Caco-2 (cell line): ENCODE results near the gene OSBPL6. TPM values are rescaled to one million over a fixed set of nuclear protein-coding genes. Genes with fewer than 3 reads are reported as not detected.

Experiments
- BruUV-seq: library from RNA; stranded (reverse); fragments of 400-500 nt; replicated peaks from 2 replicates; lab custom pipeline; 2021; lab: Mats Ljungman, UMichigan
- CTCF ChIA-PET: fragments of 300-600 bp; sonication (Branson Sonifier 250); formaldehyde crosslinking; loops from one replicate; lab custom pipeline; 2022; ENCODE audit warnings: antibody characterized with exemption; lab: Charles Lee
- POLR2A ChIA-PET: fragments of 300-600 bp; sonication (Branson Sonifier 250); formaldehyde crosslinking; loops from one replicate; lab custom pipeline; 2022; ENCODE audit warnings: antibody characterized with exemption; lab: Charles Lee
- DNase-seq, 2 experiments: peaks; one replicate each; pipeline versions ENCODE4 v3.0.0 to v3.0.0-alpha.2; 2020 to 2022
- H3K27me3 ChIP-seq: replicated peaks from 2 replicates; pipeline ENCODE4 v1.6.0; 2011; ENCODE audit warnings: low read length; ENCODE audit not compliant: control insufficient read depth, insufficient read depth
- H3K36me3 ChIP-seq: 2 replicates; pipeline ENCODE4 v1.5.1; 2011; ENCODE audit warnings: low read length; ENCODE audit not compliant: control insufficient read depth, insufficient read depth
- H3K4me1 ChIP-seq: fragments of 250-450 bp; sonication (Bioruptor Pico); 2 replicates; pipeline ENCODE4 v1.5.1; 2020; ENCODE audit warnings: mild to moderate bottlenecking
- H3K4me3 ChIP-seq: 2 replicates; pipeline ENCODE4 v1.5.1; 2011; ENCODE audit warnings: low read depth, mild to moderate bottlenecking, control low read depth, low read length
- H3K9me3 ChIP-seq: fragments of 250-450 bp; sonication (Bioruptor Pico); 2 replicates; pipeline ENCODE4 v1.5.1; 2020; ENCODE audit warnings: mild to moderate bottlenecking, moderate library complexity
- H3K27ac Mint-ChIP-seq: one replicate; pipeline ENCODE4 v1.8.0; 2022; ENCODE audit warnings: mixed read lengths; ENCODE audit not compliant: unreplicated experiment
- H3K27me3 Mint-ChIP-seq: one replicate; pipeline ENCODE4 v1.8.0; 2022; ENCODE audit warnings: mixed read lengths; ENCODE audit not compliant: insufficient read depth, unreplicated experiment
- H3K36me3 Mint-ChIP-seq: one replicate; pipeline ENCODE4 v1.8.0; 2022; ENCODE audit warnings: mild to moderate bottlenecking, mixed read lengths; ENCODE audit not compliant: insufficient read depth, unreplicated experiment
- H3K4me1 Mint-ChIP-seq: one replicate; pipeline ENCODE4 v1.8.0; 2022; ENCODE audit warnings: low read depth, mixed read lengths; ENCODE audit not compliant: unreplicated experiment
- H3K4me3 Mint-ChIP-seq: one replicate; pipeline ENCODE4 v1.8.0; 2022; ENCODE audit warnings: mild to moderate bottlenecking, moderate library complexity, mixed read lengths; ENCODE audit not compliant: unreplicated experiment
- H3K9me3 Mint-ChIP-seq: one replicate; pipeline ENCODE4 v1.8.0; 2022; ENCODE audit warnings: mixed read lengths; ENCODE audit not compliant: unreplicated experiment
- intact Hi-C: fragments of 100-400 bp; cut with micrococcal nuclease; formaldehyde crosslinking; loops from one replicate; pipeline ENCODE4 v1.10.0; 2022; ENCODE audit not compliant: unreplicated experiment
- total RNA-seq: library from RNA; stranded (reverse); gene quantifications from 2 replicates; pipeline ENCODE4 v1.2.3, GENCODE V29; 2022
- TF ChIP-seq, protein P1 (sequence below), 2 experiments: fragments of 200-600 bp in 1 of 2; IDR thresholded peaks; 1 replicate in 1 of 2; 2 replicates in 1 of 2; pipeline versions ENCODE4 v1.5.1 to v1.8.0; 2011 to 2022; ENCODE audit warnings: antibody characterized with exemption in 1 of 2, control low read depth in 1 of 2, inconsistent platforms in 1 of 2, low read depth in 1 of 2, low read length in 1 of 2, mild to moderate bottlenecking in 1 of 2, moderate library complexity in 1 of 2; ENCODE audit not compliant: insufficient read depth in 1 of 2, severe bottlenecking in 1 of 2, unreplicated experiment in 1 of 2

Gene OSBPL6
- total RNA-seq, 1 experiment from 2014 or later, result 1.5 TPM

GRCh38 chr2:178315078-178315477, 120.8 kb downstream of the OSBPL6 start:
- Mint-ChIP-seq H3K36me3 (no peaks in the 10 kb centered on the region), H3K9me3 (no peaks in the 10 kb centered on the region), H3K27ac (no peak overlapping the region), H3K27me3 (no peaks in the 10 kb centered on the region), H3K4me3 (no peak overlapping the region), H3K4me1 (no peaks in the 10 kb centered on the region)
- Histone ChIP-seq H3K36me3 (no peaks in the 10 kb centered on the region), H3K4me3 (no peak overlapping the region), H3K4me1 (0 out of 2 replicates have a peak, but pooled peaks cover 6% of the 10 kb centered on the region), H3K27me3 (no peaks in the 10 kb centered on the region), H3K9me3 (no peaks in the 10 kb centered on the region)
- TF ChIP-seq, protein P1, sequence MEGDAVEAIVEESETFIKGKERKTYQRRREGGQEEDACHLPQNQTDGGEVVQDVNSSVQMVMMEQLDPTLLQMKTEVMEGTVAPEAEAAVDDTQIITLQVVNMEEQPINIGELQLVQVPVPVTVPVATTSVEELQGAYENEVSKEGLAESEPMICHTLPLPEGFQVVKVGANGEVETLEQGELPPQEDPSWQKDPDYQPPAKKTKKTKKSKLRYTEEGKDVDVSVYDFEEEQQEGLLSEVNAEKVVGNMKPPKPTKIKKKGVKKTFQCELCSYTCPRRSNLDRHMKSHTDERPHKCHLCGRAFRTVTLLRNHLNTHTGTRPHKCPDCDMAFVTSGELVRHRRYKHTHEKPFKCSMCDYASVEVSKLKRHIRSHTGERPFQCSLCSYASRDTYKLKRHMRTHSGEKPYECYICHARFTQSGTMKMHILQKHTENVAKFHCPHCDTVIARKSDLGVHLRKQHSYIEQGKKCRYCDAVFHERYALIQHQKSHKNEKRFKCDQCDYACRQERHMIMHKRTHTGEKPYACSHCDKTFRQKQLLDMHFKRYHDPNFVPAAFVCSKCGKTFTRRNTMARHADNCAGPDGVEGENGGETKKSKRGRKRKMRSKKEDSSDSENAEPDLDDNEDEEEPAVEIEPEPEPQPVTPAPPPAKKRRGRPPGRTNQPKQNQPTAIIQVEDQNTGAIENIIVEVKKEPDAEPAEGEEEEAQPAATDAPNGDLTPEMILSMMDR (IDR thresholded peaks at IDR 0.05; ENCODE audit: insufficient read depth in 1 of 2, low read depth in 1 of 2, low read length in 1 of 2, severe bottlenecking in 1 of 2, unreplicated experiment in 1 of 2), result no peak
- CTCF ChIA-PET, result no interaction called here
- POLR2A ChIA-PET, result no interaction called here
- DNase-seq, result no peak
- no TSS peak for BruUV-seq
- intact Hi-C loops, result no loop called here

GRCh38 chr2:178315488-178315948, 121.2 kb downstream of the OSBPL6 start:
- H3K9me3 Mint-ChIP-seq, result no peaks in the 10 kb centered on the region
- Histone ChIP-seq H3K9me3 (no peaks in the 10 kb centered on the region), H3K4me3 (no peak overlapping the region), H3K4me1 (0 out of 2 replicates have a peak, but pooled peaks cover 6% of the 10 kb centered on the region), H3K36me3 (no peaks in the 10 kb centered on the region), H3K27me3 (no peaks in the 10 kb centered on the region)
- H3K4me1 Mint-ChIP-seq, result no peaks in the 10 kb centered on the region
- no peak overlapping the region for H3K4me3 Mint-ChIP-seq
- TF ChIP-seq, protein P1 (IDR thresholded peaks at IDR 0.05; ENCODE audit: insufficient read depth in 1 of 2, low read depth in 1 of 2, low read length in 1 of 2, severe bottlenecking in 1 of 2, unreplicated experiment in 1 of 2), result no peak
- POLR2A ChIA-PET, result no interaction called here
- no TSS peak for BruUV-seq
- CTCF ChIA-PET, result no interaction called here
- intact Hi-C loops, result no loop called here
- H3K36me3 Mint-ChIP-seq, result no peaks in the 10 kb centered on the region
- no peak for DNase-seq
- H3K27me3 Mint-ChIP-seq, result no peaks in the 10 kb centered on the region
- no peak overlapping the region for H3K27ac Mint-ChIP-seq

DNA sequence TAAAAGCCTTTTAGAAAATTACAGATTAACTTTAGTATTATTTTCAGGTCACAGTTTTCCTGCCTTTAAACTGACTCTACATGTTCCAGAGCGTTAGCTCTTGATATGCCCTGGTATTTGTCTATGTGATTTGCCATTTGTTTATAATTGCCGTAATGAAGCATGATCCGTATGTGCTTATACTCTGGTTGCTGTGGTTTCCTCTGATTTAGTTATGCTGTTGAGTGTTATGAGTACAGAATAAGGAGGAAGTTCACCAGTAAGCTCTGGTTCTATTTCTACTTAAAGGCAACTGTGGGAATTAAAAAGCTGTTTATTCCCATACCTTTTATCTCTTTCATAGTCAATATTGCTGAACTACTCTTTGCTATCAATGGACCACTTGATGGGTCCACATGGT, 123.5 kb downstream of the OSBPL6 start:
- H3K27ac Mint-ChIP-seq, result no peak overlapping the region
- H3K36me3 ChIP-seq, result no peaks in the 10 kb centered on the region

More for the DNA sequence above, 123.5 kb downstream of the OSBPL6 start:
- Histone ChIP-seq H3K4me1 (0 out of 2 replicates have a peak, but pooled peaks cover 6% of the 10 kb centered on the region), H3K9me3 (no peaks in the 10 kb centered on the region), H3K4me3 (no peak overlapping the region), H3K27me3 (no peaks in the 10 kb centered on the region)
- no TSS peak for BruUV-seq
- H3K27me3 Mint-ChIP-seq, result peaks cover 2% of the 10 kb centered on the region
- H3K4me1 Mint-ChIP-seq, result no peaks in the 10 kb centered on the region
- ChIA-PET CTCF (interaction anchor here (1.1 kb wide), 1 partner anchor 97 kb away, joined by 4 read pairs; no protein-coding TSS in a partner anchor), POLR2A (no interaction called here)
- H3K36me3 Mint-ChIP-seq, result no peaks in the 10 kb centered on the region
- TF ChIP-seq, protein P1 (IDR thresholded peaks at IDR 0.05; ENCODE audit: insufficient read depth in 1 of 2, low read depth in 1 of 2, low read length in 1 of 2, severe bottlenecking in 1 of 2, unreplicated experiment in 1 of 2), result no peak
- no peak for DNase-seq
- H3K4me3 Mint-ChIP-seq, result no peak overlapping the region
- intact Hi-C loops, result no loop called here
- H3K9me3 Mint-ChIP-seq, result no peaks in the 10 kb centered on the region
